HG02973 (cell line): ENCODE data around the gene ESR1.

Experiments
- ATAC-seq: cut with Tn5 transposase; IDR thresholded peaks from one replicate; pipeline ENCODE4 v1.9.1; 2021; ENCODE audit warnings: moderate library complexity; ENCODE audit not compliant: unreplicated experiment

Gene ESR1

GRCh38 chr6:152091201-152091600 lies 283.7 kb downstream of the ESR1 start:
- ATAC-seq, result no peak

- ATAC-seq, result no peak
Observed at GRCh38 chr6:152091851-152092341, 284.4 kb downstream of the ESR1 start.

- no peak for ATAC-seq
Observed at GRCh38 chr6:152093711-152094110, 286.2 kb downstream of the ESR1 start.

- ATAC-seq, result no peak
Observed at GRCh38 chr6:152094276-152094675, 286.8 kb downstream of the ESR1 start.

GRCh38 chr6:152094992-152095592 lies 287.6 kb downstream of the ESR1 start:
- ATAC-seq, result no peak

- no peak for ATAC-seq
Observed at GRCh38 chr6:152096863-152097496, 289.5 kb downstream of the ESR1 start.

GRCh38 chr6:152098683-152099082 lies 291.2 kb downstream of the ESR1 start:
- no peak for ATAC-seq

- ATAC-seq, result no peak
Observed at GRCh38 chr6:152099446-152100182, 292.1 kb downstream of the ESR1 start.

- ATAC-seq, result no peak
Observed at GRCh38 chr6:152100183-152100618, 292.7 kb downstream of the ESR1 start.

GRCh38 chr6:152107973-152108372 lies 300.5 kb downstream of the ESR1 start:
- no peak for ATAC-seq

GRCh38 chr6:152110886-152111820 lies 303.7 kb downstream of the ESR1 start:
- ATAC-seq, result no peak

- ATAC-seq, result no peak
Observed at GRCh38 chr6:152112491-152113261, 305.2 kb downstream of the ESR1 start.

- ATAC-seq, result peak; percentile 84
Observed at GRCh38 chr6:152117156-152118133, 310.0 kb downstream of the ESR1 start.

- ATAC-seq, result no peak
Observed at GRCh38 chr6:152118224-152118623, 310.7 kb downstream of the ESR1 start.

- ATAC-seq, result no peak
Observed at GRCh38 chr6:152118678-152119077, 311.2 kb downstream of the ESR1 start.

GRCh38 chr6:152119831-152120230 lies 312.3 kb downstream of the ESR1 start:
- no peak for ATAC-seq

- no peak for ATAC-seq
Observed at GRCh38 chr6:152121910-152122309, 314.4 kb downstream of the ESR1 start.

GRCh38 chr6:152122434-152122833 lies 315.0 kb downstream of the ESR1 start:
- no peak for ATAC-seq

GRCh38 chr6:152123076-152123475 lies 315.6 kb downstream of the ESR1 start:
- ATAC-seq, result no peak
